Measurements from ENCODE around the gene SPAG16. TPM values are rescaled to one million over a fixed set of nuclear protein-coding genes. Genes with fewer than 3 reads are reported as not detected.

The SPAG16 gene
- total and polyA plus RNA-seq, 2 of the 13 experiments (the other 11 are each of a cell fraction or from before 2014, with no cell fraction given) = 9.6 to 26.5 TPM

DNA sequence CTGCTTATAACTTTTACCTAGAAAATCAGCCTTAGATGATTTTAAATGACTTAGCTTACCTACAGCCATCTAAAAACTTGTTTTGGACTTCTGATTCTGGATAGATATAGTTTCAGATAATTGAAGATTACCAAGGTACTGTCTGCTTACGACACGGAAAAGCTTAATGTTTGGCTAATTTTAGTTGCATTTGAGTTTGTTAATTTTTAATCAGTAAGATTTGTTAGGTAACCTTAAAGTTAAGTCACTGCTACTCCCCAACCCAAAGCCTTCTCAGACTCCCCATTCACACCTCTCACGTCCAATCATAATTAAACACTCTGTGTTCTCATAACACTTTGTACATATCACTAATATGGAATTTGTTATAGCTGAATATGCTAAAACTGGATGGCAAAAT, 936.0 kb downstream of the SPAG16 start (continued):
- no peak for TF ChIP-seq ZFP36 (IDR thresholded peaks at IDR 0.05; ENCODE audit: borderline replicate concordance, low read depth, low read length, partially characterized antibody)
- TF ChIP-seq ZNF256 (CRISPR knock-in tag; conservative IDR thresholded peaks at IDR 0.05) = no peak
- no peak for TF ChIP-seq ZNF34 (CRISPR knock-in tag; IDR thresholded peaks at IDR 0.05; ENCODE audit: borderline replicate concordance)
- TF ChIP-seq MED8 (CRISPR knock-in tag; IDR thresholded peaks at IDR 0.05; ENCODE audit: insufficient replicate concordance) = no peak
- TF ChIP-seq ETV6 (CRISPR knock-in tag; conservative IDR thresholded peaks at IDR 0.05) = no peak
- no peak for TF ChIP-seq DR1 (CRISPR knock-in tag; IDR thresholded peaks at IDR 0.05)
- no peak for TF ChIP-seq CBFB (CRISPR knock-in tag; IDR thresholded peaks at IDR 0.05)
- TF ChIP-seq ZNF274 (CRISPR knock-in tag; IDR thresholded peaks at IDR 0.05) = no peak
- no peak for TF ChIP-seq NBN (conservative IDR thresholded peaks at IDR 0.05)
- no peak for TF ChIP-seq ZNF768 (CRISPR knock-in tag; IDR thresholded peaks at IDR 0.05)

DNA sequence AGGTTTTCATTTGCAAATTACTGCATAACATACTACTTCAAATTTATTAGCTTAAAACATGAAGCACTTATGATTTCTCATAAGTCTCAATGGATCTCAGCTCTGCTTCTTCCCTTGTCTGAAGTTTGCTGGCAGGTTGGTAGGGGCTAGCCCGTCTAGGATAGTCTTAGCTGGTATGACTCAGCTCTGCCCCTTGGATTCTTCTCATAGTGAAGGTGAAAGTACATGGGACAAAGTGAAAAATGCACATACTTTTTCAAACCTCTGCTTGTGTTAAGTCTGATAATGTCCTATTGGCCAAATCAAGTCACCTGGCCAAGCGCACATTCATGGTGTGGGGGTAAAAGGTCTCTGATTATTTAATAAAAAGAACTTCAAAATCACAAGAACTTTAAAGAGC, 941.8 kb downstream of the SPAG16 start:
- no peak overlapping the region for H2AFZ ChIP-seq (ENCODE audit: low read length)
- no peaks in the 10 kb centered on the region for H3K9me3 ChIP-seq (ENCODE audit: low read length)
- FAIRE-seq (no peak), ATAC-seq (no peak), DNase-seq (ENCODE audit: low spot score) (no peak)
- no peak overlapping the region for H3K4me2 ChIP-seq (ENCODE audit: low read depth, low read length)
- in situ Hi-C loops (cut with HindIII; ENCODE audit: extremely low pct_ligation_motif_present, low pct_unique_long_range_greater_than_20kb) (no loop called here), intact Hi-C loops (cut with micrococcal nuclease; ENCODE audit: unreplicated experiment) (no loop called here)
- no peaks in the 10 kb centered on the region for H4K20me1 ChIP-seq (ENCODE audit: insufficient read depth, low read length)
- POLR2A ChIA-PET = no interaction called here
- H3K27ac ChIP-seq (ENCODE audit: extremely low read length, insufficient read depth, low read length) = no peak overlapping the region
- no peak overlapping the region for H3K9ac ChIP-seq (ENCODE audit: insufficient read depth, low read depth, low read length)
- H3K36me3 ChIP-seq (replicated peaks in 1 of 2; ENCODE audit: control insufficient read depth in 1 of 2, insufficient read depth in 2 of 2, low read length in 2 of 2) = no peaks in the 10 kb centered on the region
- H3K27me3 ChIP-seq (ENCODE audit: control insufficient read depth in 1 of 2, insufficient read depth in 2 of 2, low read length in 2 of 2) = no peaks in the 10 kb centered on the region
- no peak overlapping the region for H3K4me3 ChIP-seq (replicated peaks in 1 of 3; ENCODE audit: insufficient read depth in 1 of 3, low read depth in 2 of 3, low read length in 3 of 3)
- CTCF ChIA-PET (ENCODE audit: low intra/inter-chr PET ratio, low total read pairs) = no interaction called here
- TF ChIP-seq, protein P1, sequence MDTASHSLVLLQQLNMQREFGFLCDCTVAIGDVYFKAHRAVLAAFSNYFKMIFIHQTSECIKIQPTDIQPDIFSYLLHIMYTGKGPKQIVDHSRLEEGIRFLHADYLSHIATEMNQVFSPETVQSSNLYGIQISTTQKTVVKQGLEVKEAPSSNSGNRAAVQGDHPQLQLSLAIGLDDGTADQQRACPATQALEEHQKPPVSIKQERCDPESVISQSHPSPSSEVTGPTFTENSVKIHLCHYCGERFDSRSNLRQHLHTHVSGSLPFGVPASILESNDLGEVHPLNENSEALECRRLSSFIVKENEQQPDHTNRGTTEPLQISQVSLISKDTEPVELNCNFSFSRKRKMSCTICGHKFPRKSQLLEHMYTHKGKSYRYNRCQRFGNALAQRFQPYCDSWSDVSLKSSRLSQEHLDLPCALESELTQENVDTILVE (CRISPR knock-in tag; IDR thresholded peaks at IDR 0.05) = no peak
- TF ChIP-seq, protein P2, sequence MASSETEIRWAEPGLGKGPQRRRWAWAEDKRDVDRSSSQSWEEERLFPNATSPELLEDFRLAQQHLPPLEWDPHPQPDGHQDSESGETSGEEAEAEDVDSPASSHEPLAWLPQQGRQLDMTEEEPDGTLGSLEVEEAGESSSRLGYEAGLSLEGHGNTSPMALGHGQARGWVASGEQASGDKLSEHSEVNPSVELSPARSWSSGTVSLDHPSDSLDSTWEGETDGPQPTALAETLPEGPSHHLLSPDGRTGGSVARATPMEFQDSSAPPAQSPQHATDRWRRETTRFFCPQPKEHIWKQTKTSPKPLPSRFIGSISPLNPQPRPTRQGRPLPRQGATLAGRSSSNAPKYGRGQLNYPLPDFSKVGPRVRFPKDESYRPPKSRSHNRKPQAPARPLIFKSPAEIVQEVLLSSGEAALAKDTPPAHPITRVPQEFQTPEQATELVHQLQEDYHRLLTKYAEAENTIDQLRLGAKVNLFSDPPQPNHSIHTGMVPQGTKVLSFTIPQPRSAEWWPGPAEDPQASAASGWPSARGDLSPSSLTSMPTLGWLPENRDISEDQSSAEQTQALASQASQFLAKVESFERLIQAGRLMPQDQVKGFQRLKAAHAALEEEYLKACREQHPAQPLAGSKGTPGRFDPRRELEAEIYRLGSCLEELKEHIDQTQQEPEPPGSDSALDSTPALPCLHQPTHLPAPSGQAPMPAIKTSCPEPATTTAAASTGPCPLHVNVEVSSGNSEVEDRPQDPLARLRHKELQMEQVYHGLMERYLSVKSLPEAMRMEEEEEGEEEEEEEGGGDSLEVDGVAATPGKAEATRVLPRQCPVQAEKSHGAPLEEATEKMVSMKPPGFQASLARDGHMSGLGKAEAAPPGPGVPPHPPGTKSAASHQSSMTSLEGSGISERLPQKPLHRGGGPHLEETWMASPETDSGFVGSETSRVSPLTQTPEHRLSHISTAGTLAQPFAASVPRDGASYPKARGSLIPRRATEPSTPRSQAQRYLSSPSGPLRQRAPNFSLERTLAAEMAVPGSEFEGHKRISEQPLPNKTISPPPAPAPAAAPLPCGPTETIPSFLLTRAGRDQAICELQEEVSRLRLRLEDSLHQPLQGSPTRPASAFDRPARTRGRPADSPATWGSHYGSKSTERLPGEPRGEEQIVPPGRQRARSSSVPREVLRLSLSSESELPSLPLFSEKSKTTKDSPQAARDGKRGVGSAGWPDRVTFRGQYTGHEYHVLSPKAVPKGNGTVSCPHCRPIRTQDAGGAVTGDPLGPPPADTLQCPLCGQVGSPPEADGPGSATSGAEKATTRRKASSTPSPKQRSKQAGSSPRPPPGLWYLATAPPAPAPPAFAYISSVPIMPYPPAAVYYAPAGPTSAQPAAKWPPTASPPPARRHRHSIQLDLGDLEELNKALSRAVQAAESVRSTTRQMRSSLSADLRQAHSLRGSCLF (CRISPR knock-in tag; IDR thresholded peaks at IDR 0.05; ENCODE audit: borderline replicate concordance) = no peak
- no TSS peak for BruUV-seq (replicated peaks)
- H3K4me1 ChIP-seq (ENCODE audit: insufficient read depth, low read length) = no peaks in the 10 kb centered on the region
- 22% methylated on average over 2 of the region's 2 CpGs for WGBS (ENCODE audit: low lambda C conversion rate)
- H3K79me2 ChIP-seq (ENCODE audit: insufficient read depth, low read length) = no peaks in the 10 kb centered on the region
